Measurements from ENCODE around the gene VPS37B.

Gene VPS37B

DNA sequence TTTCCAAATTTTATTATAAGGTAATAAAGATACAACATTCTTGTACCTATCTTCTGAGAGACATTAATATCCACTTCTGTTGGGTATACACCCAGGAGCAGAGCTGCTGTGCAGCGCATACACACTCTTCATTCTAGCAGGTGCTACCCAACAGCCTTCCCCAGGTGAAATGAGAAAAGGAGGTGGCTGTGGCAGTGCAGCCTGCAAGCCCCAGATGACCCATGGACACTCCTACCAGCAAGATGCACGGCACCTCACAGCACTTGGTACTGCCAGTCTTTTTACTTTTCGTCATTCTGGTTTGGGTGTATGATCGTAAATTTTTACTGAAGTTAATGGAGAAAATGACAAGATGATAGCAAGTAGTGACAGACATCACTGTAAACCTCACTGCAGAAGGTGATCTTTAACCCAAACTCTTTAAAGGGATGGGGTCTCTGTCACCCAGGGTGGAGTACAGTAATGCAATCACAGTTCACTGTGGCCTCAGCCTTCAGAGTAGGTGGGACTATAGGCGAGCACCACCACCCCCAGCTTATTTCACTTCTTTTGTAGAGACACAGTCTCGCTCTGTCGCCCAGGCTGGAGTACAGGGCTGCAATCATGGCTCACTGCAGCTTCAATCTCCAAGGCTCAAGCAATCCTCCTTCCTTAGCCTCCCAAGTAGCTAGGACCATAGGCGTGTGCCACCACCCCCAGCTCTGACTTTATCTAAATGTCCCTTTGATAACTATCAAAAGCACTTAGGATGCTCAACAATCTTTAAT is 26.5 kb downstream of the VPS37B start:
- no peak overlapping the region for H3K4me3 ChIP-seq (ENCODE audit: low read depth, low read length)
- CTCF ChIA-PET = interaction anchor here (0.5 to 18.4 kb wide), 5 partner anchors 9 to 82 kb away, joined by 3 to 449 read pairs (median 9); no protein-coding TSS in a partner anchor
- POLR2A ChIA-PET = no interaction called here
- DNase-seq (ENCODE audit: low read depth, low spot score) = no peak
- no peak for TF ChIP-seq CTCF (IDR thresholded peaks at IDR 0.05; ENCODE audit: insufficient read depth, low read length, missing control alignments)

- ChIA-PET CTCF (interaction anchor here (0.5 to 18.4 kb wide), 6 partner anchors 8 to 83 kb away, joined by 3 to 449 read pairs (median 4); no protein-coding TSS in a partner anchor), POLR2A (no interaction called here)
- TF ChIP-seq CTCF (IDR thresholded peaks at IDR 0.05; ENCODE audit: insufficient read depth, low read length, missing control alignments) = no peak
- no peak overlapping the region for H3K4me3 ChIP-seq (ENCODE audit: low read depth, low read length)
- no peak for DNase-seq (ENCODE audit: low read depth, low spot score)
These were observed 27.3 kb downstream of the VPS37B start for GRCh38 chr12:122868471-122869177.

GRCh38 chr12:122867691-122868461 is 28.0 kb downstream of the VPS37B start:
- CTCF ChIA-PET = interaction anchor here (1.0 to 18.4 kb wide), 5 partner anchors 7 to 84 kb away, joined by 3 to 449 read pairs (median 4); no protein-coding TSS in a partner anchor
- no peak for DNase-seq (ENCODE audit: low read depth, low spot score)
- peak; percentile 7 for TF ChIP-seq CTCF (IDR thresholded peaks at IDR 0.05; ENCODE audit: insufficient read depth, low read length, missing control alignments)
- POLR2A ChIA-PET = no interaction called here
- no peak overlapping the region for H3K4me3 ChIP-seq (ENCODE audit: low read depth, low read length)

GRCh38 chr12:122866950-122867607 is 28.8 kb downstream of the VPS37B start:
- TF ChIP-seq CTCF (IDR thresholded peaks at IDR 0.05; ENCODE audit: insufficient read depth, low read length, missing control alignments) = no peak
- H3K4me3 ChIP-seq (ENCODE audit: low read depth, low read length) = no peak overlapping the region
- DNase-seq (ENCODE audit: low read depth, low spot score) = no peak
- CTCF ChIA-PET = interaction anchor here (18.4 kb wide), 1 partner anchor 84 kb away, joined by 449 read pairs; no protein-coding TSS in a partner anchor
- POLR2A ChIA-PET = no interaction called here

DNA sequence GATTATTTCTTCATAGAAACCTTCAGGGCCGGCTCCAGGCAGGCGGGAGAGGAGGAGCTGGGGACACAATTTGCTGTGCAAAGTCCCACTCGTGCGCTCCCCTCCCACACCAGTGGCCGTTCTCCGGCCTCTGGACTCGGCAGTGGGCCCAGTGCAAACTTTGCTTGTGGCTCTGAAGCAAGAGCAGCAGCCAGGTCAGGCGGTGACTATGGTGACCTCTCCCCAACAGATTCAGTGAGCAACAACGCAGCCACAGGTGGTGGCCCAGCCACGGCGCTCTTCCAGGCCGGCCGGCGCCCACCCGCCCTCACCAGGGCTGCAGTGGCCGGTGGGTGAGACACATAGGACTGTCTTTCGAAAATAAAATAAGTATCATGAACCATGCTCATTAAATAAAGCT is 29.5 kb downstream of the VPS37B start:
- no peak overlapping the region for H3K4me3 ChIP-seq (ENCODE audit: low read depth, low read length)
- ChIA-PET CTCF (interaction anchor here (1.6 to 18.4 kb wide), 3 partner anchors 8 to 85 kb away, joined by 4 to 449 read pairs (median 15); no protein-coding TSS in a partner anchor), POLR2A (no interaction called here)
- no peak for TF ChIP-seq CTCF (IDR thresholded peaks at IDR 0.05; ENCODE audit: insufficient read depth, low read length, missing control alignments)
- no peak for DNase-seq (ENCODE audit: low read depth, low spot score)

Measured in AG04449 (cell line).